H1 (cell line): ENCODE measurements around the gene C20orf141. TPM values are rescaled to one million over a fixed set of nuclear protein-coding genes. Genes with fewer than 3 reads are reported as not detected.
"Not testable (repeated sequence)": the region's sequence is repeated elsewhere in the genome, so short reads cannot be mapped to it uniquely, and the experiment has no call there.

Experiments
- CTCF ChIA-PET: fragments of 300-600 bp; sonication (Branson Sonifier 250); formaldehyde crosslinking; loops from one replicate; lab custom pipeline; 2021; ENCODE audit not compliant: partially characterized antibody; lab: Charles Lee
- POLR2A ChIA-PET: fragments of 300-600 bp; sonication (Branson Sonifier 250); formaldehyde crosslinking; loops from one replicate; lab custom pipeline; 2021; ENCODE audit warnings: inconsistent platforms; ENCODE audit not compliant: partially characterized antibody; lab: Charles Lee
- DNase-seq, 2 experiments: peaks; one replicate each; pipeline versions ENCODE4 v3.0.0 to v3.0.0-alpha.2; 2010 to 2022; ENCODE audit warnings: low spot score in 2 of 2, low read depth in 1 of 2, mixed read lengths in 1 of 2
- FAIRE-seq: peaks from 2 replicates; lab custom pipeline; 2011; peaks lifted over from hg19 to GRCh38; lab: Jason Lieb, UNC
- H2AFZ ChIP-seq: 2 replicates; pipeline ENCODE4 v1.8.1; 2012; ENCODE audit warnings: low read length, inconsistent platforms
- H2AK5ac ChIP-seq: 2 replicates; pipeline ENCODE4 v1.6.1; 2013; ENCODE audit warnings: low read depth, low read length
- H2BK120ac ChIP-seq: replicated peaks from 2 replicates; pipeline ENCODE3; 2013; ENCODE audit warnings: low read depth, low read length, inconsistent platforms
- H2BK12ac ChIP-seq: 2 replicates; pipeline ENCODE4 v1.6.1; 2013; ENCODE audit warnings: low read depth, low read length
- H2BK15ac ChIP-seq: 2 replicates; pipeline ENCODE4 v1.6.1; 2013; ENCODE audit warnings: low read length
- H2BK20ac ChIP-seq: 2 replicates; pipeline ENCODE4 v1.6.1; 2013; ENCODE audit warnings: low read length
- H2BK5ac ChIP-seq: 2 replicates; pipeline ENCODE4 v1.6.1; 2013; ENCODE audit warnings: low read depth, low read length
- H3K14ac ChIP-seq: 2 replicates; pipeline ENCODE4 v1.6.1; 2013; ENCODE audit warnings: inconsistent platforms; ENCODE audit not compliant: insufficient read length
- H3K18ac ChIP-seq: 2 replicates; pipeline ENCODE4 v1.6.1; 2013; ENCODE audit warnings: low read length; ENCODE audit errors: extremely low read depth
- H3K23ac ChIP-seq: 2 replicates; pipeline ENCODE4 v1.6.1; 2013; ENCODE audit warnings: inconsistent platforms; ENCODE audit not compliant: insufficient read length
- H3K23me2 ChIP-seq: 2 replicates; pipeline ENCODE4 v1.6.1; 2013; ENCODE audit warnings: low read depth, low read length
- H3K27ac ChIP-seq: 2 replicates; pipeline ENCODE4 v1.6.1; 2011; ENCODE audit warnings: low read depth, low read length, inconsistent platforms
- H3K27me3 ChIP-seq, 4 experiments: replicated peaks in 1 of 4; 1 replicate in 1 of 4; 2 replicates in 3 of 4; pipeline versions ENCODE4 v1.6.1 to v1.8.1; 2011 to 2013; ENCODE audit warnings: low read length in 3 of 4, mild to moderate bottlenecking in 3 of 4, inconsistent platforms in 2 of 4, mixed read lengths in 2 of 4, moderate library complexity in 1 of 4; ENCODE audit not compliant: control insufficient read depth in 3 of 4, insufficient read depth in 3 of 4; ENCODE audit errors: extremely low read depth in 1 of 4
- H3K36me3 ChIP-seq, 4 experiments: 2 replicates each; pipeline versions ENCODE4 v1.6.1 to v1.8.1; 2011 to 2013; ENCODE audit warnings: mild to moderate bottlenecking in 4 of 4, low read length in 3 of 4, moderate library complexity in 2 of 4, control low read depth in 1 of 4, inconsistent platforms in 1 of 4; ENCODE audit not compliant: insufficient read depth in 4 of 4, control insufficient read depth in 2 of 4
- H3K4ac ChIP-seq: replicated peaks from 2 replicates; pipeline ENCODE3; 2013; ENCODE audit warnings: low read length, low read depth, mixed read lengths, inconsistent platforms; ENCODE audit not compliant: insufficient read length
- H3K4me1 ChIP-seq, 4 experiments: replicated peaks in 1 of 4; 1 replicate in 1 of 4; 2 replicates in 3 of 4; pipeline versions ENCODE4 v1.6.1 to v1.8.1; 2011 to 2013; ENCODE audit warnings: low read length in 3 of 4, inconsistent platforms in 2 of 4, mixed read lengths in 1 of 4; ENCODE audit not compliant: insufficient read depth in 4 of 4, control insufficient read depth in 3 of 4
- H3K4me2 ChIP-seq, 2 experiments: 2 replicates each; pipeline versions ENCODE4 v1.6.1 to v1.8.1; 2011 to 2013; ENCODE audit warnings: low read depth in 2 of 2, low read length in 2 of 2, control low read depth in 1 of 2, inconsistent platforms in 1 of 2, mild to moderate bottlenecking in 1 of 2; ENCODE audit not compliant: insufficient read depth in 1 of 2
- H3K4me3 ChIP-seq, 4 experiments: fragments of 200-600, 300-600 bp in 1 of 4; sonication (generic), shearing (Covaris generic), sonication (Bioruptor Twin) in 1 of 4; 2 replicates each; pipeline versions ENCODE4 v1.5.1 to v1.8.1; 2011 to 2016; ENCODE audit warnings: low read length in 4 of 4, low read depth in 3 of 4, control low read depth in 2 of 4, inconsistent platforms in 2 of 4, mild to moderate bottlenecking in 2 of 4, mixed read lengths in 1 of 4, moderate library complexity in 1 of 4; ENCODE audit not compliant: insufficient read depth in 2 of 4; ENCODE audit errors: extremely low read depth in 1 of 4
- H3K56ac ChIP-seq: replicated peaks from 2 replicates; pipeline ENCODE3; 2013; ENCODE audit warnings: low read depth, mild to moderate bottlenecking, mixed read lengths, low read length, inconsistent platforms; ENCODE audit not compliant: insufficient read length
- H3K79me1 ChIP-seq: 2 replicates; pipeline ENCODE4 v1.6.1; 2013; ENCODE audit warnings: low read depth, low read length, control low read depth
- H3K79me2 ChIP-seq, 2 experiments: 2 replicates each; pipeline versions ENCODE4 v1.6.1 to v1.8.1; 2012 to 2013; ENCODE audit warnings: low read length in 2 of 2, mild to moderate bottlenecking in 2 of 2, inconsistent platforms in 1 of 2; ENCODE audit not compliant: insufficient read depth in 2 of 2, control insufficient read depth in 1 of 2
- H3K9ac ChIP-seq, 4 experiments: replicated peaks in 1 of 4; 1 replicate in 1 of 4; 2 replicates in 3 of 4; pipeline versions ENCODE4 v1.6.1 to v1.8.1; 2011 to 2013; ENCODE audit warnings: low read depth in 3 of 4, low read length in 3 of 4, control low read depth in 2 of 4, mild to moderate bottlenecking in 2 of 4, moderate library complexity in 2 of 4, inconsistent platforms in 1 of 4; ENCODE audit errors: extremely low read depth in 1 of 4
- H3K9me3 ChIP-seq, 2 experiments: 2 replicates each; pipeline versions ENCODE4 v1.6.1 to v1.8.1; 2012 to 2013; ENCODE audit warnings: mild to moderate bottlenecking in 2 of 2, moderate library complexity in 2 of 2, control low read depth in 1 of 2, inconsistent platforms in 1 of 2, low read depth in 1 of 2, low read length in 1 of 2, mixed read lengths in 1 of 2; ENCODE audit not compliant: insufficient read depth in 2 of 2
- H4K20me1 ChIP-seq, 2 experiments: replicated peaks in 1 of 2; 2 replicates each; pipeline versions ENCODE3 to v1.8.1; 2011 to 2013; ENCODE audit warnings: inconsistent platforms in 2 of 2, low read length in 2 of 2, mild to moderate bottlenecking in 1 of 2; ENCODE audit not compliant: insufficient read depth in 2 of 2, control insufficient read depth in 1 of 2
- H4K5ac ChIP-seq: 2 replicates; pipeline ENCODE4 v1.6.1; 2013; ENCODE audit warnings: low read length, low read depth, mixed read lengths, inconsistent platforms; ENCODE audit not compliant: insufficient read length
- H4K8ac ChIP-seq: 2 replicates; pipeline ENCODE4 v1.8.0; 2013; ENCODE audit warnings: mild to moderate bottlenecking, moderate library complexity, low read length, inconsistent platforms; ENCODE audit not compliant: insufficient read depth; ENCODE audit errors: extremely low read depth
- H4K91ac ChIP-seq: replicated peaks from 2 replicates; pipeline ENCODE3; 2013; ENCODE audit warnings: low read length, mixed read lengths, inconsistent platforms; ENCODE audit not compliant: insufficient read length
- BCL11A ChIP-seq, 2 experiments: IDR thresholded peaks; one replicate each; pipeline ENCODE4 v1.6.1; 2011; ENCODE audit warnings: low read depth in 2 of 2, low read length in 2 of 2, mild to moderate bottlenecking in 2 of 2
- CREB1 ChIP-seq: IDR thresholded peaks from 2 replicates; pipeline ENCODE4 v1.6.1; 2012; ENCODE audit warnings: inconsistent platforms
- SP2 ChIP-seq: IDR thresholded peaks from 2 replicates; pipeline ENCODE4 v1.6.1; 2012; ENCODE audit warnings: mild to moderate bottlenecking, low read length, inconsistent platforms
- SRF ChIP-seq: IDR thresholded peaks from 2 replicates; pipeline ENCODE4 v1.6.1; 2011; ENCODE audit warnings: mild to moderate bottlenecking, low read depth, low read length, moderate library complexity
- TEAD4 ChIP-seq: IDR thresholded peaks from 2 replicates; pipeline ENCODE4 v1.6.1; 2012; ENCODE audit warnings: low read depth, low read length, inconsistent platforms, mixed read lengths
- WGBS, 2 experiments: shearing (Covaris generic) in 1 of 2; methylation state at CpG; one replicate each; pipeline versions ENCODE4 v1.1.6 to v1.1.7; 2013 to 2015; ENCODE audit warnings: low lambda C conversion rate in 2 of 2, mixed read lengths in 2 of 2, inconsistent platforms in 1 of 2, low coverage in 1 of 2, missing lambda C conversion rate in 1 of 2; ENCODE audit not compliant: insufficient replicate concordance in 2 of 2, insufficient coverage in 1 of 2, insufficient read length in 1 of 2; ENCODE audit errors: extremely low coverage in 1 of 2, missing lambda C conversion rate in 1 of 2; 5-methylcytosine and 5-hydroxymethylcytosine counted together
- polyA plus RNA-seq, 7 experiments: library from polyadenylated mRNA; depleted of rRNA in 3 of 7; stranded (reverse) in 5 of 7; unstranded in 2 of 7; fragments of >200 nt in 5 of 7; fragments of 200-250 nt in 2 of 7; gene quantifications; 1 replicate in 5 of 7; 2 replicates in 1 of 7; 4 replicates in 1 of 7; pipeline versions ENCODE4 v1.2.1 to v1.2.3, GENCODE V29; 2011 to 2013; ENCODE audit warnings: missing spikeins in 2 of 7, mixed read lengths in 2 of 7
- total RNA-seq: library from RNA; stranded (reverse); fragmentation: NEBNext Ultra II Directional; extraction: Animal tissue kit (Norgen Biotek cat#: 25700); gene quantifications from 2 replicates; pipeline ENCODE4 v1.2.1, GENCODE V29; 2021

C20orf141 gene
- total and polyA plus RNA-seq, 2 of the 8 experiments (the other 6 are each of a cell fraction or from before 2014, with no cell fraction given), result not detected

DNA sequence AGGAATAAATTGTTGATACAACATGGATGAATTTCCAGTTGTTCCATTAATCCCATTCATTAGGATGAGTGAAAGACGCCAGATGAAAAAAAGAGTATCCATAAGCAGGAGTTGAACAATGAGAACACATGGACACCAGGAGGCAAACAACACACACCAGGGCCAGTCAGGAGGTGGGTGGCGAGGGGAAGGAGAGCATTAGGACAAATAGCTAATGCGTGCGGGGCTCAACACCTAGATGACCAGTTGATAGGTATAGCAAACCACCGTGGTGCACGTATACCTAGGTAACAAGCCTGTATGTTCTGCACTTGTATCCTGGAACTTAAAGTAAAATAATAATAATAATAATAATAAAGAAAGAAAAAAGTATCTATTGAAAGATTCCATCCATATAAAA is 14.6 kb downstream of the C20orf141 start (continued):
- TF ChIP-seq CREB1 (no peak), TEAD4 (no peak), BCL11A (IDR thresholded peaks at IDR 0.05; ENCODE audit: low read depth in 2 of 2, low read length in 2 of 2) (no peak), SP2 (no peak), SRF (no peak)

DNA sequence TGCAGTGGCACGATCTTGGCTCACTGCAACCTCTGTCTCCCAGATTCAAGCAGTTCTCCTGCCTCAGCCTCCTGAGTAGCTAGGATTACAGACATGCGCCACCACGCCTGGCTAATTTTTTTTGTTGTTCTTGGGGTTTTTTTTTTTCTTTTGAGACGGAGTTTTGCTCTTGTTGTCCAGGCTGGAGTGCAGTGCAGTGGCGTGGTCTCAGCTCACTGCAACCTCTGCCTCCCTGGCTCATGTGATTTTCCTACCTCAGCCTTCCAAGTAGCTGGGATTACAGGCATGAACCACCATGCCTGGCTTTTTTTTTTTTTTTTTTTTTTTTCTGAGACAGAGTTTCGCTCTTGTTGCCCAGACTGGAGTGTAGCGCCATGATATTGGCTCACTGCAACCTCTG is 16.4 kb downstream of the C20orf141 start:
- H2BK15ac ChIP-seq, CTCF ChIA-PET, H3K4me1 ChIP-seq, H3K27me3 ChIP-seq, H3K14ac ChIP-seq, H2BK12ac ChIP-seq, H4K8ac ChIP-seq, H2BK20ac ChIP-seq, H4K91ac ChIP-seq, POLR2A ChIA-PET, H2BK5ac ChIP-seq, H3K9me3 ChIP-seq, H3K23ac ChIP-seq, H3K36me3 ChIP-seq, H3K56ac ChIP-seq, H2AFZ ChIP-seq, H3K27ac ChIP-seq, DNase-seq, H3K4me2 ChIP-seq, H3K9ac ChIP-seq, H4K20me1 ChIP-seq, H4K5ac ChIP-seq, H2BK120ac ChIP-seq, H2AK5ac ChIP-seq, H3K4ac ChIP-seq, FAIRE-seq, H3K18ac ChIP-seq, H3K79me1 ChIP-seq, H3K79me2 ChIP-seq, H3K4me3 ChIP-seq, H3K23me2 ChIP-seq: not testable (repeated sequence)
- 82% methylated on average over 2 of the region's 7 CpGs; no CpG with 5 or more reads in 1 of the 2 experiments for WGBS, 2 experiments
